WI38 (cell line): Measurements from ENCODE around the gene F3.

Source experiments
- H3K4me3 ChIP-seq: 2 replicates; pipeline ENCODE4 v1.5.1; 2011; ENCODE audit warnings: low read depth, mild to moderate bottlenecking, control low read depth, low read length
- TF ChIP-seq, protein P1 (sequence below): IDR thresholded peaks from 2 replicates; pipeline ENCODE4 v1.5.1; 2012; ENCODE audit warnings: low read depth, mild to moderate bottlenecking, control low read depth, low read length

The F3 gene

DNA sequence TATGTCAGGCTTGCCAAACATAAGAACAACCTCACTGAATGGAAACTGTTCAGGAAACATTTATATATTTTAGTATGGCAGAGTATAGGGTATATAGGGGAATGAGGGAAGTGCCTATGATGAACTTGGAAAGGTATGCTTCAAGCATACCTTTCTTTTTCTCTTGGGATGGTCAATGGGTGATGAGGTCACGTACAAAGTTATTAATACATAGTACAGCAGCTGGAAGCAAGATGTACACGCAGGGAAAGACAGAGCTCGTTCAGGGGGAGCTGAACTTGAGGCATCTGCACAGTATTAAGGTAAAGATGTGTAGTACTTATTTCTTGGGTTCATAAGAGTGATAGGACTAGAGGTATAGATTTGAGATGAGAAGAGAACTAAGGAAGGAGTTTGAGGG lies 61.9 kb downstream of the F3 start:
- TF ChIP-seq, protein P1, sequence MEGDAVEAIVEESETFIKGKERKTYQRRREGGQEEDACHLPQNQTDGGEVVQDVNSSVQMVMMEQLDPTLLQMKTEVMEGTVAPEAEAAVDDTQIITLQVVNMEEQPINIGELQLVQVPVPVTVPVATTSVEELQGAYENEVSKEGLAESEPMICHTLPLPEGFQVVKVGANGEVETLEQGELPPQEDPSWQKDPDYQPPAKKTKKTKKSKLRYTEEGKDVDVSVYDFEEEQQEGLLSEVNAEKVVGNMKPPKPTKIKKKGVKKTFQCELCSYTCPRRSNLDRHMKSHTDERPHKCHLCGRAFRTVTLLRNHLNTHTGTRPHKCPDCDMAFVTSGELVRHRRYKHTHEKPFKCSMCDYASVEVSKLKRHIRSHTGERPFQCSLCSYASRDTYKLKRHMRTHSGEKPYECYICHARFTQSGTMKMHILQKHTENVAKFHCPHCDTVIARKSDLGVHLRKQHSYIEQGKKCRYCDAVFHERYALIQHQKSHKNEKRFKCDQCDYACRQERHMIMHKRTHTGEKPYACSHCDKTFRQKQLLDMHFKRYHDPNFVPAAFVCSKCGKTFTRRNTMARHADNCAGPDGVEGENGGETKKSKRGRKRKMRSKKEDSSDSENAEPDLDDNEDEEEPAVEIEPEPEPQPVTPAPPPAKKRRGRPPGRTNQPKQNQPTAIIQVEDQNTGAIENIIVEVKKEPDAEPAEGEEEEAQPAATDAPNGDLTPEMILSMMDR = no peak
- H3K4me3 ChIP-seq = no peak overlapping the region
